ENCODE measurements around the gene EXOG.
A peak's percentile ranks its signal among the peaks of the same experiment; 100 is the strongest.

Gene EXOG, protein sequence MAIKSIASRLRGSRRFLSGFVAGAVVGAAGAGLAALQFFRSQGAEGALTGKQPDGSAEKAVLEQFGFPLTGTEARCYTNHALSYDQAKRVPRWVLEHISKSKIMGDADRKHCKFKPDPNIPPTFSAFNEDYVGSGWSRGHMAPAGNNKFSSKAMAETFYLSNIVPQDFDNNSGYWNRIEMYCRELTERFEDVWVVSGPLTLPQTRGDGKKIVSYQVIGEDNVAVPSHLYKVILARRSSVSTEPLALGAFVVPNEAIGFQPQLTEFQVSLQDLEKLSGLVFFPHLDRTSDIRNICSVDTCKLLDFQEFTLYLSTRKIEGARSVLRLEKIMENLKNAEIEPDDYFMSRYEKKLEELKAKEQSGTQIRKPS

DNA sequence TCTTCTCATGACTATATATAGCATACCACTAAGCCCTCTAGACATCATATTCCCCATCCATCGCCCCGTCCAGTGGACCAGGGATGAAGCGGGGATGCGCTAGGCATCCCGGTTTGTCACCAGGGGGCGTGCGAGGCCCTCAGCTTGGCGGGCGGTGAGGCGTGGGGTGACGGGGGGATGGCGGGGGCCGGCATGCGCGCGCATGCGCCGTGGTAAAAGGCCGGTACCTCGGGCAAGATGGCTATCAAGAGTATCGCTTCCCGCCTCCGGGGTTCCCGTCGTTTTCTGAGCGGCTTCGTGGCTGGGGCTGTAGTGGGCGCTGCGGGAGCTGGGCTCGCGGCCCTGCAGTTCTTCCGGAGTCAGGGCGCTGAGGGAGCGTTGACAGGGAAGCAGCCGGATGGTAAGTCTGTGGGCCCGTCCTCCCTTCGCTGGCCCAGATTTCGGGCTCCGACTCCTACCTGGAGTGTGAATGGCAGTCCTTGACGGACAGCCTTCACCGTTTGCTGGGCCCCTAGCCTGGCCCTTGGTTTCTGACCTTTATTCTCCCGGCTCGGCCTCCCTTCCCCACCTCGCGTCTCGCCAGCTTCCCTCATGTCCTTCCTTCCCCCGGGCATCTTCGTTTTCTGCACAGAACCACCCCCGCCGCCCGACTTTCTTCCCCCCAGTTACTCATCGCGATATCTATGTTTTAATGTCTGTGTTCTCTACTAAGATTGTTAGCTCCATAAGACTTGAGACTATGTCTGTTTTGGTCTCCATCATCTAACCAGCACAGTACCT lies at the start of gene EXOG:
Gene EXOG, plus strand, starts transcription at position 210 of the 780 bp plus-strand sequence. Its CDS starts 28 bp downstream, at position 238.
- peak; percentile 91 to 96 (median 93) for DNase-seq (ENCODE audit: low read depth in 3 of 3)

DNA sequence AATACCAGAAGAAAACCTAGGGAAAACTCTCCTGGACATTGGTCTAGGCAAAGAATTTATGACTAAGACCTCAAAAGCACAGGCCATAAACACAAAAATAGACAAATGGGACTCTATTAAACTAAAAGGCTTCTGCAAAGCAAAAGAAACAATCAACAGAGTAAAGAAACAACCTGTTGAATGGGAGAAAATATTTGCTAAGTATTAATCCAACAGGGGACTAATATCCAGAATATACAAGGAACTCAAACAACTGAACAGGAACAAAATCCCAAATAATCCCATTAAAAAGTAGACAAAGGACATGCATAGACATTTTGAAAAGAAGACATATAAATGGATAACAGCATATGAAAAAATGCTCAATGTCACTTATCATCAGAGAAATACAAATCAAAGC lies 49.3 kb upstream of the EXOG start:
- DNase-seq (ENCODE audit: low read depth in 3 of 3): no peak

GRCh38 chr3:38450853-38451252 lies 45.3 kb upstream of the EXOG start:
- no peak for DNase-seq (ENCODE audit: low read depth in 3 of 3)

GRCh38 chr3:38453075-38453912 lies 42.8 kb upstream of the EXOG start, which contains the start of gene ACVR2B:
Gene ACVR2B, plus strand, starts transcription at chr3:38453890. Its CDS starts 433 bp downstream, at chr3:38454323.
- DNase-seq (ENCODE audit: low read depth in 3 of 3): peak; percentile 53 to 57 (median 56)

DNA sequence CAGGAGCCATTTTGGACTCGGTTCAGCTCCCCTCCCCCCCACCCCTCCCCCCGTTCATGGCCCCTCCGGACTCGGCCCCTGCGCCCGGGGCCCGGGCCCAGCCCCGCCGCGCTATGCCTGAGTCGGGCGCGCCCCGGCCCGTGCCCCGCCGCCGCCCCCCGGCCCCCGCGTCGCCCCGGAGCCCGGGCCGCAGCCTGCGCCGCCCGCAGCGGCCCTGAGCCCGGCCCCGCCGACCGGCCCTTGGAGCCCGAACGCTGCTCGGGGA lies 42.3 kb upstream of the EXOG start:
- DNase-seq (ENCODE audit: low read depth in 3 of 3): no peak

DNA sequence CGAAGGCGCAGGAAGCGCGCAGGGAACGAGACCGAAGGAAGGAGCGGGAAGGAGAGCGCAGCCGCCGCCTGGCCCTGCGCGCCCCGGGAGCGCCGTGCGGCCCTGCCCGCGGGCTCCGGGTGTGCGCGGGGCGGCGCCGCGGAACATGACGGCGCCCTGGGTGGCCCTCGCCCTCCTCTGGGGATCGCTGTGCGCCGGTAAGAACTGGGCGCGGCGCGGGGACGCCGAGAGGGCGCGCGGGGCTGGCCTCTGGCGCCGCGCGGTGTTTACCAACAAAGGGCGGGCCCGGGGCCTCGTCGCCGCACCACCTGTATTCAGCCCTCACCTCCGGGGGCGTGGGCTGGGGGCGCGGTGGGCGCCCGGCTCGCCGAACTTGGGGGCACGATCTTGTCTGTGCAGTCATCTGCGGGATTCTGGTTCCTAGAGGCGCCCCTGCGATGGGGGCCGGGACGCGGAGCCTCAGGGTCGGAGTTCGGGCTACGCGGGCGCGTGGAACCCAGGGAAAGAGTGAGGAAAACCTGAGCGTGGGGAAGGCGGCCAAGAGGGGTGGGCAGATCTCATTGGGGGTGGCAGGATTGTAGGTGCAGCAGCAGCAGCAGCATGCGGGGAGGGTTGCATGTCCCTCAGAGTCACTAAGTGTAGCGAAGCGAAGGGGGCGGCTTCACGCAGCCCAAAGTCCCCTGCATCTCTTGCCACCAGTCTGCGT lies 41.8 kb upstream of the EXOG start:
- peak in 1 of 3 experiments; percentile 18 for DNase-seq (ENCODE audit: low read depth in 3 of 3)

GRCh38 chr3:38454884-38455638 lies 41.1 kb upstream of the EXOG start:
- DNase-seq (ENCODE audit: low read depth in 3 of 3): peak in 1 of 3 experiments; percentile 20

GRCh38 chr3:38455639-38456430 lies 40.3 kb upstream of the EXOG start:
- no peak for DNase-seq (ENCODE audit: low read depth in 3 of 3)

- no peak for DNase-seq (ENCODE audit: low read depth in 3 of 3)
Observed at GRCh38 chr3:38457111-38458003, 38.8 kb upstream of the EXOG start.

DNA sequence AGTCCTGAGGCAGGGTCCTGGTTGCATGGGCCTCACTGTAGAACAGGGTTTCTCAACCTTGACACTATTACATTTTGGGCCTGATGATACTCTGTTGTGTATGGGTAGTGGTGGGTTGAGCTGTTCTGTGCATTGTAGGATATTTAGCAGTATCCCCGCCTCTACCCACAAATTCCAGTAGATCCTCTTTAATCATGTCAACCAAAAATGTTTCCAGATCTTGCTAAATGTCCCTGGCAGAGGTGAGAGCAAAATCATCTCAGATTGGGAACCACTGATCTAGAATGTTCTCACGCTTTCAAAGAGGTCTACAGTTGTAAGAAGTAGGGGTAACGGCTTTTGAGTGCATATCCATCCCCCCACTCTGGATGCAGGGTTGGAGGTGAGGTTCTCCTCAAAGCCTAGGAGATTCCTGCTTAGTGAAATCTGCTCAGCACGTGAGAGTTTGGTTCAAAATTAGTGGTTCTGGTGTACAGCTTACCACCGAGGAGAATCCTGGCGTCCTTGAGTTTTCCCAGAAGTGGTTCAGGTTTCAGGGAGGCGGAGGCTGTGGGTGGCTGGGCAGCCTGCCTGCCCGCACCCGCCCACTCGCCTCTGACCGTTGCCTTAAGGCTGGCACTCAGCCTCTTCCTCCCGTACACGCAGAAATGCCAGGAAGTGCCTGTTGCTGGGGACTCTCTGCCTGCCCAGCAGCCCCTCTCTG lies 37.2 kb upstream of the EXOG start:
- no peak for DNase-seq (ENCODE audit: low read depth in 3 of 3)

DNA sequence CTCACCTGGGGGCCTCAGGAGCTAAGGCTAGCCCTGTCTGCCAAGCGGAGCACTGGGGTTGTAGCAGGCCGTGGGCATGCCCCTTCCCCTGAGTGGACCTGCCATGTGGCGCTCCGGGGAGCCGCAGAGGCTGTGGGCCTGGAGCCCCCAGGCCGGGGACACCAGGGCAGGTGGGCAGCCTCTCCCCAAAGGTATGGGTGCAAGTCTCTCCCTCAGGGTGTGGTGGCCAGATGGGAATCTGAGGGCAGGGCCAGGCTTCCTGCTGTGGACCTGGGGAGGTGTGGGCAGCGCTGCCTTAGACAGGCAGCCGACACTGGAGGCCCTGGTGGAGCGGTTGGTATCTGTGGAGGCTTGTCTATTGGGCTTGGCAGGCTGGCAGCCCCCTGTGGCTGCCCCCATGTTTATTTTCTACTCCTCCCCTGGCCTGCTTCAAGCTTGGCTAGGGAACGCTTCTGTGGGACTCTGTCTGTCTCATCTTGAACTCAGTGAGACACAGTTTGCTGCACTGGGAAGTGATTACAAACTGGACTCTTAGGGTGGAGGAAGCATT lies 36.6 kb upstream of the EXOG start:
- DNase-seq (ENCODE audit: low read depth in 3 of 3): no peak

DNA sequence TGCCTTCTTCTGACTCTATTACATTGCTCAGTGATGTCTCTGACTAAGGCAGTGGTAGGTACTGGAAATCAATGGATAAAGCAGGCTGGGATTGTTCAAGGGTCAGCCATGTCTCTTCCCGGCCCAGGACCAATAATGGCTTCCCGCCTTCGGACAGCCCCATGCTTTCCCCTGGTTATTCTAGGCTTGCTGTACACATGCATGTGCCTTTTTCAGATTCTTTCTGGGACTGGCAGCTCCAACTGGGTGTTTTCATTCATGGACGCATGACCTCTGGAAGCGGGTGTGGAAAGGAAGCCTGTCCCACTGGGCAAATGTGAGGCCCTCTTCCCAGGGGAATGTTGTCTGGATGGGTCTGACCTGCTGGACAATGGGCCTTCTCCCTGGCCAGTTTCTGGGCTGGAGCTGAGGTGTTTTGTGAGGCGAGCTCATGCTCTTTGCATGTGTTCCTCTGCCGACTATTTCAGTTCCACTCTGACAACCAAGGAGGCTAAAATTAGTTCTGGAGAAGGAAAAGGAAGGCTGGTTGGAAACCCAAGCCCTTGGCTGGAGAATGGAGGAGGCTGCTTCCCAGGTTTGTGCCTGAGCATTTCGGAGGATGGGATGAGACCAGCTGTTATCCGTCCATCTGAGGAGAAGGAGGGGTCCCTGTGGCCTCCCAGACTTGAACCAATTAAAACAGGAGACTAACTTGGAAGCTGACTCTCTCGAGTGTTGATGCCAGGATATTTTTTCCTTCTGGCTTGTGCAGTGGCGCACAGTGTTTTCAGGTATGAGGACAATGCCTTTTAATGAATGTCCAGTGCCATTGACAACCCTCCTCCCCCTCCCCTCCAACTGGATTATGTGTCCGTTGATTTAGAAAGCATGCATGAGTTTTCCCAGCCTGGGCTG lies 35.5 kb upstream of the EXOG start:
- no peak for DNase-seq (ENCODE audit: low read depth in 3 of 3)

GRCh38 chr3:38465588-38466154 lies 30.5 kb upstream of the EXOG start:
- no peak for DNase-seq (ENCODE audit: low read depth in 3 of 3)

DNA sequence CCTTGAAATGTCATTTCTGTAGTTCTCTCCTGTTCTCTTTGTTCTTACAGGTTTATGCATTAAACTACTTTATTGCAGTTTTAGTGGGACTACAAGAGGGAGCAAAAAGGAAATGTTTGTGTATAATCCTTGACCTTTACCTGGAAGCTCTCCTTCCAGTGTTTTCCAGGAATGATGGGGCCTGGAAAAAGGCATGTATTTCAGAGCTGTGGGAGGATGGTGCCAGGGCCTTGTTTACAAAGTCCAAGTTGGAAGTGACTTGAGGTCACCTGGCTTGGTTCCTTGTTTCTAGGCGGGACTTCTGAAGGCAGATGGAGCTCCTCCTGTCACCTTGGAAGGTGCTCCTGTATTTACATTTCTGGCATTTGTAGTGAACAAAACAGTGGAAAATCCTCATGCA lies 27.4 kb upstream of the EXOG start:
- no peak for DNase-seq (ENCODE audit: low read depth in 3 of 3)

DNA sequence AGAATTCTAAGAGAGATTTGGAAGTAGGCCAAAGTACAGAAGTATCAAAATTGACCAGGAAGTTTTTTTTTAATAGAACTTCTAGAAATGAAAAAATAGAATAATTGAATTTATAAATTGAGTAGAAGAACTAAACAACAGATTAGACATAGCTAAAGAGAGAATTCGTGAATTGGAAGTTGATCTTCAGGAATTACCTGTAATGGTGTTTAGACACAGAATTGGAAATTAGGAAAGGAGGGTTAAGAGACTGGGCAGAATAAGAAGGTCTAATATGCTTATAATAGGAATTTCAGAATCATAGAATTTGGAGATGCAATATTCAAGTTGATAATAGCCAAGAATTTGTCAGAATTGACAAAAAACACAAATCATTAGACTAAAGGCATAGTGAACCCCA lies 26.3 kb upstream of the EXOG start:
- DNase-seq (ENCODE audit: low read depth in 3 of 3): no peak

DNA sequence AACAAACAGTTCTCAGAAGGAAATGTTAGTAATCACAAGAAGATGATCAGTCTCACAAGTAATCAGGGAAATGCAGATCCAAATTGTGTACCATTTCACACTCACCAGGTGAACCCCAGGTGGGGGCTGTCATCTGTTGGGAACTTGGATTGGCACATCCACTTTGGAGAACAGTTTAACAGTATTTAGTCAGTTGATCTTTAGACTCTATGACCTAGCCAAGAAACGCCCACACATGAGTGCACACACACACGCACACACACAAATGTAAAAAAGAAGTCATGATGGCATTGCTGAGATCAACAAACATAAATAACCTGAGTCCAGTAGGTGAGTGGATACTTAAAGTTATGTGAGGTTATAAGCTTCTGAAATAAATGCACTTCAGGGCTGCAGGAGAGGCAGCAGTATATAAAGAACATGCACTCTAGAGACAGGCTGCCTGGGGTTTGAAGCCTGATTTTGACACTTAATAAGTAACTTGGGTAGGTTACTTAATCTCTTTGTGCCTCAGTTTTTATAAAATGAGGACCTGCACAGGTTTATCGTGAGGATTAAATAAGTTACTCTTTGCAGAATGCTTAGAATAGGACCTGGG lies 24.8 kb upstream of the EXOG start:
- DNase-seq (ENCODE audit: low read depth in 3 of 3): no peak
